ENCODE measurements around the gene NTNG2.

DNA sequence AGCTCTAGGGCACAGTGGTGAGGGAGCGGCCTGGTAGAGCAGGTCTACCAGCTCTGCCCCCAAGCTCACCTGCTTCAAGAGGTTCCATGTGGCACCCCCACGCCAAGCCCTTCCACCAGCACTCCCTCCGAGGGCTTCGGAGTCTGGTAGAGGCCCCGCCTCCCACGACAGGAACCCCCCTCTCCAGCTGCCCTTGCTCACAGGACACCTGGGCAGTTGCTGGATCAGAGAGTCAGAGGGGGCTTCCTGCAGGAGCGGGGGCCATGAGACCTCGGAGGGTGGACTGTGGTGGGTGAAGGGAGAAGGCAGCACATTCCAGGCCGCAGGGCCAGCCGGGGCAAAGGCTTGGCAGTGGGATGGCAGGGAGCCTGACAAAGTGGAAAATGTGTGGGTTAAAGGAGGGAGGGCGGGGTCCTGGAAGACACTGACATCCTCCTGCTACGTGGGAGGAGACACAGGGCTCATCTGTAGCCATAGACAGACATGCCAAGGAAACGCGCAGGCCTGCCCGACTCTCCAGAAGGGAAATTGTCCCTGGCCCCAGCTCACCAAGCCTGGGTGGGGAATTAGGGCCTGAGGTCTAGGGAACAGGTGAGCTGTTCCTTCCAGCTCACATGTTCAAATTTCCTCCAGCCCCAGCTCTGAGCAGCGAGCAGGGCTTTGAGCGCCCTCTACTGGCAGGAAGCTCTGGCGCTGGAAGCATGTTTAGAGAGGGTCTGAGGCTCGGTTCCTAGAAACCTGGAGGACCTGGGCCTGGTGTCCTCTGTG is 74.2 kb downstream of the NTNG2 start:
- TF ChIP-seq GATA2 (IDR thresholded peaks at IDR 0.05; ENCODE audit: low read depth, low read length) (no peak), GATA3 (IDR thresholded peaks at IDR 0.05; ENCODE audit: low read depth, low read length) (no peak)
